ENCODE measurements around the gene DCTD.

- TF ChIP-seq POLR2AphosphoS5 (IDR thresholded peaks at IDR 0.05) (no peak), CTCF (IDR thresholded peaks at IDR 0.05) (no peak), POLR2A (IDR thresholded peaks at IDR 0.05) (no peak)
These were observed 37.3 kb downstream of the DCTD start for GRCh38 chr4:182879913-182880312.

Data from stomach (tissue), 4 donors.